Stimulated activated CD8-positive, alpha-beta memory T cell treated with anti-CD3 and anti-CD28 coated beads, Interleukin-12 subunit alpha, Interleukin-12 subunit beta, amount 100 ng/mL, for 1 hour (primary cell): ENCODE results near the gene STARD10.
"Not testable (repeated sequence)": the region's sequence is repeated elsewhere in the genome, so short reads cannot be mapped to it uniquely, and the experiment has no call there.

Experiments
- DNase-seq: peaks from one replicate; pipeline ENCODE4 v3.0.0-alpha.2; 2020; ENCODE audit warnings: low read depth

STARD10 gene

GRCh38 chr11:72807792-72808191, 13.9 kb upstream of the STARD10 start:
- no peak for DNase-seq

DNA sequence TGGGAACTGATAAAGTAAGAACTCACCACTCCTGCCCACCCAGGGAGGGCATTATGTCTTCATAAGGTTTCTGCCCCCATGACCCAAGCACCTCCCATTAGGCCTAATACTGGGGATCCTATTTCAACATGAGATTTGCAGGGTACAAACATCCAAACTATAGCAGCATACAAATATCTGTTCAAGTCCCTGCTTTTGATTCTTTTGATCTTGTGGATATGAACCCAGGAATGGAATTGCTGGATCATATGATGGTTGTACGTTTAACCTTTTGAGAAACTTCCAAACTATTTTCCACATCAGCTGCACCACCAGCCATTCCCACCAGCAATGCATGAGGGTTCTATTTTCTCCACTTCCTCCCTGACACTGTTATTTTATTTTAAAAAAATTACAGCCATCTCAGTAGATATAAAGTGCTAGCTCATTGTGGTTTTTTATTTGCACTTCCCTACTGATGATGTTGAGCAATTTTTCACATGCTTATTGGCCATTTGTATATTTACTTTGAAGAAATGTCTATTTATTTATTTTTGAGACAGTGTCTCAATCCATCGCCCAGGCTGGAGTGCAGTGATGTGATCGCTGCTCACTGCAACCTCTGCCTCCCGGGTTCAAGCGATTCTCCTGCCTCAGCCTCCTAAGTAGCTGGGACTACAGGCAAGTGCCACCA, 13.3 kb upstream of the STARD10 start:
- no peak for DNase-seq

GRCh38 chr11:72806378-72806777, 12.5 kb upstream of the STARD10 start:
- not testable (repeated sequence) for DNase-seq

DNA sequence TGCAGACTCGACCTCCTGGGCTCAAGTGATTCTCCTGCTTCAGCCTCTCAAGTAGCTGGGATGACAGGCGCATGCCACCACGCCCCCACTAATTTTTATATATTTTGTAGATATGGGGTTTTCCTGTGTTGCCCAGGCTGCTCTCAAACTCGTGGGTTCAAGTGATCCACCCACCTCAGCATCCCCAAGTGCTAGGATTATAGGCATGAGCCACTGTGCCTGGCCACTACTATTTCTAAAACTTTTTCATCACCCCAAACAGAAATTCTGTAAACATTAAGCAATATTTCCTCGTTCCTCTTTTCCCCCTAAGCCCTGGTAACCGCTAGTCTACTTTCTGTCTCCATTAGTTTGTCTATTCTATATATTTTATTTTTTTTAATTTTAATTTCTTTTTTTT, 11.4 kb upstream of the STARD10 start:
- no peak for DNase-seq

DNA sequence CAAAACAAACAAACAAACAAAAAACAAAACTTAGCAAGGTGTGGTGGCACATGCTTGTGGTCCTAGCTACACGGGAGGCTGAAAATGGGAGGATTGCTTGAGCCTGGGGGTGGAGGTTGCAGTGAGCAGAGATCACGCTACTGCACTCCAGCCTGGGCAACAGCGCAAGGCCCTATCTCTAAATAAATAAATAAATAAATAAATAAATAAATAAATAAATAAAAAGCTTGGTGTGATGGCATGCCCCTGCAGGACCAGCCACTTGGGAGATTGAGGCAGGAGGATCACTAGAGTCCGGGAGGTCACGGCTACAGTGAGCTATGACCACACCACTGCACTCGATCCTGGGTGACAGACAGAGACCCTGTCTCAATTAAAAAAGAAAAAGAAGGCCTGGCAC, 9.0 kb upstream of the STARD10 start:
- no peak for DNase-seq

DNA sequence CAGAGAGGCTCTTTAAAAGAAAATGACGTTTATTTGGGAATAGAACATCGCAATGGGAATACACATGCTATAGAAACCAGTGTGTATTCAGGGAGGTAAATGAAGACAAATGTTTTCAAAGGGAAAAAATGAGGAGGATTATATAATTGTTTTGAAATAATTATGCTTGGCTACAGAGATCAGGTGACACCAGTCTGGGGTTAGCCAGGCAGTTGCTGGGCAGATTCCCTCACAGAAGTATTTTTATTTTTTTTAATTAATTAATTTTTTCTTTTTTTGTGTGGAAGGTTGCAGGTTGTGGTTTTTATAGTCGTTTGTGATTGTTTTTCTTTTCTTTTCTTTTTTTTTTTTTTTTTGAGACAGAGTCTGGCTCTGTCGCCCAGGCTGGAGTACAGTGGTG, 5.6 kb upstream of the STARD10 start:
- no peak for DNase-seq

GRCh38 chr11:72798361-72798760, 4.5 kb upstream of the STARD10 start:
- DNase-seq = no peak

DNA sequence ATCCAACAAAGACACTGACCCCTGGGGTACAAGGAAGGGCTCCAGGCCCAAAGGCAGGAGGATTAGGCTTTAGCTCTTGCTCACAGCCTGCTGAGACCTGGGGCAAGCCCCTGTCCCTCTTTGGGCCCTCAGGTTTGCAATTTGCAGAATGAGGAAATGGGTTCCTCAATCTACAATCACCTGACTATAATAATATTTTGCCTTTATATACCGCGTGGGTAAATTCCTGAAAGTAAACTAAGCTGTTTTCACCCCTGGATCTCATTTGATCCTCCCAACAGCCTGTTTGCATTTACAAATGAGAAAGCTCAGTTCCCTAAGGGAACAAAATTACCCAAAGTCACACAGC, 797 bp downstream of the STARD10 start:
- no peak for DNase-seq

- DNase-seq = no peak
Measured at GRCh38 chr11:72792437-72793021, 1.3 kb downstream of the STARD10 start.

- DNase-seq = not testable (repeated sequence)
Measured at GRCh38 chr11:72791228-72791627, 2.6 kb downstream of the STARD10 start.

DNA sequence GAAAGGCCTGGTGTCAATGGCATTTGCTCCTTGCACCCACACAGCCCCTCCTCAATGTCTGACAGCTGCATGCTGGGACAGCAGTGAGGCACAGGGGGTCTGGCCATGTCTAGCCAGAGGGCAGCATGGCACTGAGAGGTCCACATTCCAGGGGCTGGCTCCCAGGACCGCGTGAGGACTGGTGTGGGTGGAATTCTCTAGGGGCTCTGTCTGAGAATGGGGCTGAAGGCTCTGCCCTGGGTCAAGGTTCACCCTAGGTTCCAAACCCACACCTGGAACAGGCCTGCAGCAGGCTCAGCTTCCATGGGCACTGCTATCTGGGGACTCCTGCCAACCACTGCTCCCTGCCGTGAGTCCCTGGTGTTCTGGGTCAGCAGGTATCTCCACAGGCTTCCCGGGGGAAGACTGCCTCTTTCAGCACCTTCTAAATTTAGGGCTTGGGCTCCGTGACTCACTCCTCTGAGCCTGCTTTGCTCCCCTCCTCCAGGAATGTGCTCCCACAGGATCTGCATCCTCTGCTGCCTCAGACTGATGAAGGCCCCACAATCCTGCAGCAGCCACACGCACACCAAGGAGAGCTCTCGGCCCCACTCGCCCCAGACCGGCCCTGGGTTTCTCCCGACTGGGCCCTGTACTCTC, 4.2 kb downstream of the STARD10 start:
- no peak for DNase-seq

GRCh38 chr11:72788241-72788640, 5.6 kb downstream of the STARD10 start:
- no peak for DNase-seq

GRCh38 chr11:72787216-72788104, 6.4 kb downstream of the STARD10 start:
- DNase-seq = no peak

- no peak for DNase-seq
Measured at GRCh38 chr11:72786305-72787215, 7.3 kb downstream of the STARD10 start.

DNA sequence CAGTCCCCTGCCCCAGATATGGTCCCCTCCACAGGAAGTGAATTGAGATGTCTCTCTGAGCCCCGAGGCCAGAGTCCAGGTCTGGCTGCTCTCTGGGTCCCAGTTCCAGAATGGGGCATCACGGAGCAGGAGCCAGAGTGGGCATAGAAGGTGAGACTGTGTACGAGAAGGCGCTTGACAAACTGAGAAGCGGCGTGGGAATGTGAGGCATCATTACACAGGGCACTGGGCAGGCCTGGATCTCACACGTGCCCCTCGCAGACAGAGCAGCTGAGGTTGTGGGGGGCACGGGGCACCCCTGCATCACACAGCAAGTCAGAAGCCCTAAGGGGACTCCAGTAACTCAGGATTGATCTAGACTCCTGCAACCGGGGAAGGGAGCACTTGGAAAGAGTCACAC, 9.2 kb downstream of the STARD10 start:
- no peak for DNase-seq

GRCh38 chr11:72783144-72783905, 10.5 kb downstream of the STARD10 start:
- DNase-seq = no peak

GRCh38 chr11:72782081-72782920, 11.5 kb downstream of the STARD10 start:
- no peak for DNase-seq

DNA sequence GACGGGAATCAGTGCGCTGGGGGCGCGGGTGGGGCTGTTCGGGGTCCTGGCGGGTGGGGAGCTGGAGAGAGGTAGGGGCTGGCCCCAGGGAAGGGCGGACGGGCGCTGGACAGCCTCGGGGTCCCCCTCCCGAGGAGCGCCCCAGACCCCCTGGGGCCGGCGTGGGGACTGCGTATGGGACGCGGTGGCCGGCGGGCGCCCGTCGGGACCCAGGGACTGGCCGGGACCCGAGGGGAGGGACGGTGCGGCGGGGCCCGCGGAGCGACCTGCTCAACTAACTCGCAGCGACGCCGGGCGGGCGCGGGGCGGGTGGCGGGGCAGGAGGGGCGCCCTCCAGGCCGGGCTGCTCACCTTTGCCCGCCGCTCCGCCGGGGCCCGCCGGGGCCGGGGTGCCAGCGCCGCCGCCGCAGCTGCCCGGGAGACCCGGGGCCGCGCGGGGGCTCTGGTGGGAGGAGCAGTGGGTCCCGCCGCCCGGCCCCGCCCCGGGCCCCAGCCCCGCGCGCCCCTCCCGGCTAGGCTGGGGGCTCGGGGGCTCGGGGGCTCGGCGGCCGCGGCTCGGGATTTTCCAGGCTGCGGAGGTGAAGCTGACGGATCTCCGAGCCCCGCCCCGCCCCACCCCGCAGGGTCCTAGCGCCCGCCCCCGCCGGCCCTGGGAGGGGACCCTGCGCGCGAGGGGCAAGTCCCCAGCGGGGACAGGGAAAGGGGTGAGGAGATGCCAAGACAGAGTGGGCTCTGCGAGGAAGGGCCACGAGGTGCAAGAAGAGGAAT, 12.3 kb downstream of the STARD10 start:
- peak; percentile 36 for DNase-seq

GRCh38 chr11:72781063-72781312, 12.9 kb downstream of the STARD10 start:
- no peak for DNase-seq
